Measurements from ENCODE around the gene SH3RF3. TPM values are rescaled to one million over a fixed set of nuclear protein-coding genes. Genes with fewer than 3 reads are reported as not detected.

The SH3RF3 gene
- total RNA-seq, 1 donor from 2014 or later = 1.3 TPM

DNA sequence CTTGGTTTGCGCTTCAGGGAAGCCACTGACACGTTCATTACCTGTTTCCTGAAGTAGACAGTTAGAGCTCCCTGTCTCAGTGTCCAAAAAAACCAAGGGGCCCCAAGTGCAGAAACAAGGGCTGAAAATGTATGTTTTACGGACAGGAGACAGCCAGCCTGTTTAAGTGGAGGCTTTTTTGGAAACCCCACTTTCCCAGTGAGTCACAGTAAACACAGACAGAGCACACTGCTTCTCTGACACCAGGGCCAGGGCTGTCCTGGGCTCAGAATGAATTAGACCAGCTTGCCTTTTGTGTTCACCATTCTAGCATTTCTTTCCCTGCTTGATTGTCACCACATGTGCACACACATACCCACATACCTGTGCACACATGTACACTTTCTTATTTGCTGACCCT lies 128.6 kb downstream of the SH3RF3 start:
- H3K27me3 Mint-ChIP-seq = peaks cover 15% of the 10 kb centered on the region
- H3K27ac Mint-ChIP-seq = no peak overlapping the region
- TF ChIP-seq, protein P1, sequence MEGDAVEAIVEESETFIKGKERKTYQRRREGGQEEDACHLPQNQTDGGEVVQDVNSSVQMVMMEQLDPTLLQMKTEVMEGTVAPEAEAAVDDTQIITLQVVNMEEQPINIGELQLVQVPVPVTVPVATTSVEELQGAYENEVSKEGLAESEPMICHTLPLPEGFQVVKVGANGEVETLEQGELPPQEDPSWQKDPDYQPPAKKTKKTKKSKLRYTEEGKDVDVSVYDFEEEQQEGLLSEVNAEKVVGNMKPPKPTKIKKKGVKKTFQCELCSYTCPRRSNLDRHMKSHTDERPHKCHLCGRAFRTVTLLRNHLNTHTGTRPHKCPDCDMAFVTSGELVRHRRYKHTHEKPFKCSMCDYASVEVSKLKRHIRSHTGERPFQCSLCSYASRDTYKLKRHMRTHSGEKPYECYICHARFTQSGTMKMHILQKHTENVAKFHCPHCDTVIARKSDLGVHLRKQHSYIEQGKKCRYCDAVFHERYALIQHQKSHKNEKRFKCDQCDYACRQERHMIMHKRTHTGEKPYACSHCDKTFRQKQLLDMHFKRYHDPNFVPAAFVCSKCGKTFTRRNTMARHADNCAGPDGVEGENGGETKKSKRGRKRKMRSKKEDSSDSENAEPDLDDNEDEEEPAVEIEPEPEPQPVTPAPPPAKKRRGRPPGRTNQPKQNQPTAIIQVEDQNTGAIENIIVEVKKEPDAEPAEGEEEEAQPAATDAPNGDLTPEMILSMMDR (IDR thresholded peaks at IDR 0.05; ENCODE audit: unreplicated experiment) = no peak
- no peaks in the 10 kb centered on the region for H3K9me3 Mint-ChIP-seq (ENCODE audit: low read depth)
- H3K4me1 Mint-ChIP-seq (ENCODE audit: low read depth) = peaks cover 19% of the 10 kb centered on the region
- H3K4me3 Mint-ChIP-seq (ENCODE audit: low read depth) = no peak overlapping the region
- H3K36me3 Mint-ChIP-seq (ENCODE audit: insufficient read depth) = no peaks in the 10 kb centered on the region
- DNase-seq (ENCODE audit: low spot score, unreplicated experiment) = no peak

DNA sequence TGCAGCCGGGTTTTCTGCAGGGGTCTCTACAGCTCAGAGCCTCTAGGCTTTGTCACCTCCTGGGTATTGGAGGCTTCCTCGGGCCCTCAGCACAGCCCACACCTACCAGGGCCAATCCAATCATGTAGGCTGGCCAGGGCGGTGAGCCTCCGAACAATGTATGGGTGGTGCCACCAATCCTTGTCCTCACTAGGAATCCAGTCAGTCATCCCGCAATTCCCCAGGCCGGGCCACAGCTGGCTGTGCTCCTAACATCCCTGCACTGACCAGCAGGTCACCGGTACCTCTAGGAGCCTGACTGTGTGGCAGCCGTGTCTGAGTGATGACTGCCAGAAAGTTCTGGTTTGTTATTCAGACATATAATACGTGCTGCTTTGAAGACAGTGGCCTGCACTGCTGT lies 129.4 kb downstream of the SH3RF3 start:
- Mint-ChIP-seq H3K4me3 (ENCODE audit: low read depth) (no peak overlapping the region), H3K4me1 (ENCODE audit: low read depth) (peaks cover 19% of the 10 kb centered on the region), H3K27ac (no peak overlapping the region), H3K9me3 (ENCODE audit: low read depth) (no peaks in the 10 kb centered on the region), H3K36me3 (ENCODE audit: insufficient read depth) (no peaks in the 10 kb centered on the region), H3K27me3 (peaks cover 15% of the 10 kb centered on the region)
- TF ChIP-seq, protein P1 (IDR thresholded peaks at IDR 0.05; ENCODE audit: unreplicated experiment) = no peak
- no peak for DNase-seq (ENCODE audit: low spot score, unreplicated experiment)

GRCh38 chr2:109258905-109259540 lies 130.0 kb downstream of the SH3RF3 start:
- Mint-ChIP-seq H3K4me3 (ENCODE audit: low read depth) (no peak overlapping the region), H3K9me3 (ENCODE audit: low read depth) (no peaks in the 10 kb centered on the region), H3K27ac (no peak overlapping the region), H3K4me1 (ENCODE audit: low read depth) (peaks cover 19% of the 10 kb centered on the region), H3K36me3 (ENCODE audit: insufficient read depth) (no peaks in the 10 kb centered on the region), H3K27me3 (peaks cover 15% of the 10 kb centered on the region)
- no peak for DNase-seq (ENCODE audit: low spot score, unreplicated experiment)
- TF ChIP-seq, protein P1 (IDR thresholded peaks at IDR 0.05; ENCODE audit: unreplicated experiment) = no peak

- H3K27me3 Mint-ChIP-seq = peaks cover 15% of the 10 kb centered on the region
- H3K4me1 Mint-ChIP-seq (ENCODE audit: low read depth) = peaks cover 19% of the 10 kb centered on the region
- no peaks in the 10 kb centered on the region for H3K36me3 Mint-ChIP-seq (ENCODE audit: insufficient read depth)
- H3K27ac Mint-ChIP-seq = no peak overlapping the region
- no peak for DNase-seq (ENCODE audit: low spot score, unreplicated experiment)
- TF ChIP-seq, protein P1 (IDR thresholded peaks at IDR 0.05; ENCODE audit: unreplicated experiment) = no peak
- no peaks in the 10 kb centered on the region for H3K9me3 Mint-ChIP-seq (ENCODE audit: low read depth)
- no peak overlapping the region for H3K4me3 Mint-ChIP-seq (ENCODE audit: low read depth)
Observed at GRCh38 chr2:109259671-109260070, 130.7 kb downstream of the SH3RF3 start.

DNA sequence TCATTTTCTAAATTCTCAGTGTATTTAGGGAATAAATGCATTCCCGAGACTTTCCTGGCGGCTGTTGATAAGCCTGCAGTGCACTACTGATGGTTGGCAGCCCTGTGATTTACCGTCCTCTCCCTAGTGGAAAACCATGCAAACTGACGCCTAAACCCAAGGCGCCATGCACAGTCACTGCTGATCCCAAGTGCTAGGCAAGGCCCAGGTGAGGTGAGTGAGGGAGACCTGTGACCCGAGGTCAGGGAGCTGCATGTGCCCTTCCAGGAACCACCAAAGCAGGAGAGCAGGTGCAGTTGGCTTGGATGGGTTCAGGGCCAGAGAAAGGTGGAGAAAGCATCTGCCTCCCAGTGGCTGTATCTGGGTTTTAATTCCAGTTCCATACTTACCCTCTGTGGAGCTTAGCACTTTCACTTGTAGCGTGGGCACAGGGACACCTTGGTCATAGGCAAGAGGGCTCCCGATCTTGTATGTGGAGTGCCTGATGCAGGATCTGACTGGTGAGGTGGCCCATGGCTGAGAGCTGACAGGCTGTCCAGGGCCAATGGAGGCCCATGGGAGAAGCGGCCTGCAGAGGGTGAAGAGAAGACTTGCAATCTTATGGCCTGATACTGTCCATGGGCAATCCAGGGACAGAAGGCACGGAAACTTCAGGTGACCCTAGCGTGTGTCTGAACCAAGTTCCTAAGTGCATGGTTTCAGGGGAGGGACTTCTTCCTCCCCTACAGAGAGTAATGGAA lies 131.3 kb downstream of the SH3RF3 start:
- TF ChIP-seq, protein P1 (IDR thresholded peaks at IDR 0.05; ENCODE audit: unreplicated experiment) = no peak
- no peak overlapping the region for H3K4me3 Mint-ChIP-seq (ENCODE audit: low read depth)
- DNase-seq (ENCODE audit: low spot score, unreplicated experiment) = no peak
- H3K36me3 Mint-ChIP-seq (ENCODE audit: insufficient read depth) = no peaks in the 10 kb centered on the region
- H3K27ac Mint-ChIP-seq = peak overlapping the region; percentile 13
- H3K9me3 Mint-ChIP-seq (ENCODE audit: low read depth) = no peaks in the 10 kb centered on the region
- peaks cover 19% of the 10 kb centered on the region for H3K4me1 Mint-ChIP-seq (ENCODE audit: low read depth)
- H3K27me3 Mint-ChIP-seq = peaks cover 17% of the 10 kb centered on the region
